Stimulated activated CD4-positive, alpha-beta T cell treated with anti-CD3 and anti-CD28 coated beads, Interleukin-12 subunit alpha, Interleukin-12 subunit beta, amount 100 ng/mL, for 24 hours (primary cell): ENCODE measurements around the gene SRL.
A peak's percentile ranks its signal among the peaks of the same experiment; 100 is the strongest.
"Not testable (repeated sequence)": the region's sequence is repeated elsewhere in the genome, so short reads cannot be mapped to it uniquely, and the experiment has no call there.

Experiments used
- DNase-seq, 2 experiments: peaks; one replicate each; pipeline ENCODE4 v3.0.0-alpha.2; 2020; ENCODE audit warnings: low read depth in 2 of 2

The SRL gene

DNA sequence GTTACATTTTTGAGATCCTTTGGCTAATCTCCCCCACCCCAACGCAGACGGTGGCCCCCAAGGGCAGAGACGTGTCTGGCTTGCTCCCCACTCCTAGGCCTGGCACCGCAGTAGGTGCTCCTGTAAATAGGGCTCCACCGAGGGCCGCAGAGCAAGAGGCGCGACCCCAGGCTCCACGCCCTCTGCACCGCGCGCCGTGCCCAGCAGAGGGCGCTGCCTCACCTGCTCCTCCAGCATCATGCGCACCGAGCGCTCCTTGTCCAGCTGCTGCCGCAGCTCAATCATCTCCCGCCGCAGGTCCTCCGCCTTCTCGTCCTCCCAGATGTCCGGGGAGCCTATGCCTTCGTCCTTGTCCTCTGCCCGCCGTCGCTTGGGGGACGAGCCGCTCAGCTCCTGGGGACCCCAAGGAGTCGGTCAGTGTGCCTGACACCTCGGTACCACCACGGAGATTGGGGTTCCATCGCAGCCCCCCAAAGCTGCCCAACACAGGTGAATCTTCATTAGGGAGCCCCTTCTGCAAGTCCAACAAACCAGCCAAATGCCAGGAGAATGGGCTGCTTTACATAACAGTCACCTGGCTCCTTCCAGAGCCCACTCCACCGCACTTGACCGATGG is 19.8 kb upstream of the SRL start:
- peak in 1 of 2 experiments; percentile 34 for DNase-seq

GRCh38 chr16:4260360-4260759 is 18.5 kb upstream of the SRL start:
- DNase-seq = no peak

- DNase-seq = no peak
These were observed 16.0 kb upstream of the SRL start for GRCh38 chr16:4257646-4258556.

- DNase-seq = peak; percentile 99
These were observed 11.7 kb upstream of the SRL start for GRCh38 chr16:4253394-4254150.

- not testable (repeated sequence) for DNase-seq
These were observed 11.1 kb upstream of the SRL start for GRCh38 chr16:4253012-4253393.

DNA sequence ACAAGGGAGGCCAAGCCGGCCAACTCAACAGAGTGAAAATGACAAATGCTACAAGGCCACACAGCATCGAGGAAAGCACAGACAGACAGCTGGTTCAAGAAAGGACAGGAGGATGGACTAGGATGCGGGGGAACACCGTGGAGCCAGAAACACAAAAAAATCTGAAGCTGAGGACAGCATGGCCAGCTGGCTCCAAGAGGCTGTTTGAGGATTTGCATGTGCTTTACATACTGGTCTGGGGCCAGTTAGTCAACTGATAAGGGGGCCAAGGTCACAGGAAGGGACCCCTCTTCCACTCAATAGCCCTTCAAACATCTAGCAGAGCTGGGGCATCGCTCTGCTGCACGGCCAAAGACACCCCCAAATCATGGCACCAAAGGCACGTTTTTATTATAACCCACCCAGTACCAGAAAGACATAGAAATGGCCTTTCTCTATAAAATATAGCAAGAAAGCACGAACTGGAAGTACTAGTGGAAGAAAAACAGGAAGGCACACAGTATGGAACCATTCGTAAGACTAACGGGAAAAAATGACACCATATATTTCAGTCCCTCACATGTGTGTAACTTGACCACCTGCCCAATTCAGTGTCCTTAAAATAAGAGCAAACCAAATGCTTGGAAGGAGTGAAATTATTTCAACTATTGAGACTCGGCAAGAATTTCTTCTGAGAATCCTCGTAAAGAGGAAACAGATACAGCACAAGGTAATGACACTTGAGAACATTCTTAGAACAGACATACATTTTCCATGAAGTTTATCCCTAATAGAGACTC is 7.8 kb upstream of the SRL start:
- DNase-seq = no peak

DNA sequence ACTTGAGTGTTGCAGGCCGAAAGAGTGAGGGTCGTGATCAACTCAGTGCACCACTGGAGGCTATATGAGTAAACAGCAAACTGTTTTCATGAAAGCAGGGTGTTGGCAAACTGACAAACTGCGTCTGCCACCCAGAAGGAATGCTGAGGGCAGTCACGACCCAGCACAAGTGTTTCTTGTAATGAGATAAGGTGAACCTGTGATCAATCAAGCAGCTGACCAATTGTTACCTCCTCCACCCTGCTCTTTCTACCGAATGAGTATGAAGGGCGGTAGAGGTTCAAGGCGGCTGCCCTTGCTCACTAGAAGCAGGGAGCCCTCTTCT is 5.5 kb upstream of the SRL start:
- no peak for DNase-seq

GRCh38 chr16:4246777-4247459 is 5.0 kb upstream of the SRL start:
- DNase-seq = no peak

DNA sequence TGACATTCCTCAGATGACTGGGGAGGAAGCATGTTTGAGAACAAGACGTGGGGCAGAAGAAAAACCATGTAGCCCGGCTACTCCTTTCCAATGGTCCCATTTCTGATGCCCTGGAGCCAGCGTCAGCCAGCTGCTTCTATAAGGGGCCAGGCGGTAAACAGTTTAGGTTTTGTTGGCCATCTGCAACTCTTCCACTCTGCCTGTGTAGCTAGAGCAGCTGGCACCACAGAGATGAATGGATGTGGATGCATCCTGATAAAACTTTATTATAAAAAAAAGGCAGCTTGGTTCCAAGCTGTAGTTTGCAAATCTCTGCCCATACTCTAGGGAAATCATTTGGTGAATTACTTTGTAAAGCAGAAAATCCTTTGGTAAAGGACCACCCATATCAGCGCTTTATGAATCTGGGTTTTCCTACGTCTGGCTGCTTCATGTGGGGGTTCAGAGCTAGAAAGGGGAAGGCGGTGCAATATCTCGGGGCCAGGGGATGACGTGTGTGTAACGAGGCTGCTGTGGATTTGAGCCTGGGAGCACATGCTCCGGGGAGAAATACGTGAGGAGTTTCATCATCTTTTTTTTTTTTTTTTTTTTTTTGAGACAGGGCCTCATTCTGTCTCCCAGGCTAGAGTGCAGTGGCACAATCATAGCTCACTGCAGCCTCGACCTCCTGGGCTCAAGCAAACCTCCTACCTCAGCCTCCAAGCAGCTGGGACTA is 3.4 kb upstream of the SRL start:
- DNase-seq = no peak

- DNase-seq = no peak
These were observed 2.6 kb upstream of the SRL start for GRCh38 chr16:4244254-4245076.

DNA sequence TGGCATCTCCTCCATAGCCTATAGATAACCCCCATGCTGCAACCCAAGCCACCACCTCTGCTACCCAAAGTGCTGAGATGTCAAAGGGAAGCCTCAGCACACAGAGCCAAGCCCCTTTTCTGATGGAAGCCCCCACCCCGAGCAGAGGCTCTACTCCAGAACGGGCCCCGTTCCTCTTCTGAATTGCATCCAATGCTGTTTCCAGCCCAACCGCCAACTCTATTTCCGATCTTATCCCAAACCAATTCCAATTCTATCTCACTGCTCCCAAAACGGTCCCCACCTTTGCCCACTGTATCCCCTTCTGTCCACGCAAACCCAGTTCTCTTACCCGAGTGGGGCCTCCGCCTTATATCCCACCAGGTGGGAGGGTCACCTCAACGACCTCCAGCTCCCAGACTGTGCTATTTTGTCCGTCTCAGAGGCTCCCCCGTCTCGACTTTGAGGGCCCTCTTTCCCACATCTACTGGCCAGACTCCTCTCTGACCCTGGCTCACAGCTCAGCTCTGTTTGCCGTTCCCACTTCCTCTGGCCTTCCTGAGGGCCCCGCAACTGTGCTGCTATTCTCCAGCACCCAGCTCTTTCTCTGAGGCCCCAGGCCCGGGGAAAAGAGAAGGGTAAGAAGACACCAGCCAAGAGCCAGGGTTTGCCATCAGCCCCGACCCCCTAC is 487 bp downstream of the SRL start:
- no peak for DNase-seq

GRCh38 chr16:4240624-4241023 is 1.3 kb downstream of the SRL start:
- DNase-seq = no peak

DNA sequence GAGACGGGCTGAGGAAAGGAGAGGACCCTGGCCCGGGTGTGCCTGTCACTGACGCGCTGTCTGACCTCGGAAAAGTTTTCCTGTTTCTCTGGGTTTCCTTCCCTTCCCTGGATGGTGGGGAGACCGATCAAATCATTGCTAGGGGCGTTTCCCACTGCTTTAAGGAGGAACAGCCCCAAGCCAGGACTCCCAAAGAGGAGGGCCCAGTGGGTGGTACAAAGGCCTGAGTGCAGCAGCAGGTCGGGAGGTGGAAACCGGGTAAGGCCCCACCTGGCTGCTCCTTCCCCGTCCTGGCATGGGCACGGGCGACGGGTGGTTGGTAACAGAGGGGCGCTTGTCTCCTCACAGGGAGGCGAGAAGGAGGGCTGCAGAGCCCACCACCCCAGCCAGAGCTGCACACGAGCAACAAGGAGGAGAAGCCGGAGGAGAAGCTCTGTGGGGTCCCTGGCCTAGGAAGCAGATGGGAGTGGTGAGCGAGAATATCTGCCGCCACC is 2.2 kb downstream of the SRL start:
- no peak for DNase-seq

GRCh38 chr16:4239020-4239419 is 2.9 kb downstream of the SRL start:
- DNase-seq = no peak

GRCh38 chr16:4233431-4233830 is 8.4 kb downstream of the SRL start:
- no peak for DNase-seq

DNA sequence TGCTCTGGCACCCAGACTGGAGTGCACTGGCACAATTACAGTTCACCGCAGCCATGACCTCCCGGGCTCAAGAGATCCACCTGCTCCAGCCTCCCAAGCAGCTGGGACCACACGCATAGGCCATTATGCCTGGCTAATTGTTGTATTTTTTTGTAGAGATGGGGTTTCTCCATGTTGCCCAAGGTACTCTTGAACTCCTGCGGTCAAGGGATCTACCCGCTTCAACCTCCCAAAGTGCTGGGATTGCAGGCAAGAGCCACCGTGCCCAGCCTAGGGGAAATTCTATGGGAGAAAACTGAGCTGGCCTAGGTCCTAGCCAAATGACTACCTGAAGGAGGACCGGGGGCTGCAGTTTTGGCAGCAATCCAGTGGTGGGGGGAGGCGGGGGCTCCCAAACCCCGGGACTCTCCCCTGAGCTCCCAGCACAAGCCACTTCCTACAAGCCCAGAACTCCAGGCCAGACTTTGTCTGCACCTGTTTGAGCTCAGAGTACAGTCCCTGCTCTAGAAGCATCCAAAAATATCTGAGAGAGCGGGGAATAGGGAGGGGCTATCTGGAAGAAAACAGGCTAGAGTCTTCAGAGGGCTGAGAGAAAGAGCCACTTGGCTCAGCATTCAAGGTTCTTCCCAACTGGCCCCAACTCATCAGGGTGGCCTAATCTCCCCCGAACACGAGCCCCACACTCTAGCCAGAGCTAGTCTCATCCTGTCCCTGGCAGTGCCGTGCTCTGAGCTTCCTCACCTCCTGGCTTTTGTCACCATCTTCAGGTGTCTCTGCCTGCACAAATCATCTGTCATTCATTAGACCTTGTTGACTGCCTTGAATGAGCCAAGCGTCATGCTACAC is 9.1 kb downstream of the SRL start:
- DNase-seq = no peak

DNA sequence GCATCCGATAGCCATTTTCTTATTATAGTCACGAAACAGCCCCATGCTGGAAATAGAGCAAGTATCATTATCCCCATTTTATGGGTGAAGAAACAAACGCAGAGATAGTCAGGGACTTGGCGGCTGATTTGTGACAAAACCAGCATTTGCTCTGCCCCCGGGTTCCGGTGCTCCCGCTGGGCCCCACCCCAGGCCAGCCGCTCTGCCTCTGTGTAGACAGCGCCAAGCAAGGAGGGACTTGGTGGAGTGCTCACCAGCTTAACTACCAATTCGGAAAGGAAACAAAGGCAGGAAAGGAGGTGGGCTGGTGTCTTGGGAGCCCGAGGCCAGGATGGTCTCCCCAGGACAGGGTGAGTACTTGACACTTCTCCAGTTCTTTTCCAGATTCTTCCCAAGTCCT is 10.0 kb downstream of the SRL start:
- no peak for DNase-seq

GRCh38 chr16:4231367-4231766 is 10.5 kb downstream of the SRL start:
- DNase-seq = no peak
